ENCODE measurements around the gene ERC2. TPM values are rescaled to one million over a fixed set of nuclear protein-coding genes. Genes with fewer than 3 reads are reported as not detected.

ERC2 gene
- total RNA-seq, 1 donor from 2014 or later: 0.99 TPM

- DNase-seq: no peak
- no peak overlapping the region for H3K4me3 ChIP-seq
- H3K27me3 ChIP-seq (ENCODE audit: low read depth): peaks cover 3% of the 10 kb centered on the region
- intact Hi-C loops (cut with micrococcal nuclease): no loop called here
- no peaks in the 10 kb centered on the region for H3K36me3 ChIP-seq
- no peaks in the 10 kb centered on the region for H3K4me1 ChIP-seq
- H3K9me3 ChIP-seq (replicated peaks): no peaks in the 10 kb centered on the region
- H3K27ac ChIP-seq (replicated peaks): no peak overlapping the region
- TF ChIP-seq, protein P1, sequence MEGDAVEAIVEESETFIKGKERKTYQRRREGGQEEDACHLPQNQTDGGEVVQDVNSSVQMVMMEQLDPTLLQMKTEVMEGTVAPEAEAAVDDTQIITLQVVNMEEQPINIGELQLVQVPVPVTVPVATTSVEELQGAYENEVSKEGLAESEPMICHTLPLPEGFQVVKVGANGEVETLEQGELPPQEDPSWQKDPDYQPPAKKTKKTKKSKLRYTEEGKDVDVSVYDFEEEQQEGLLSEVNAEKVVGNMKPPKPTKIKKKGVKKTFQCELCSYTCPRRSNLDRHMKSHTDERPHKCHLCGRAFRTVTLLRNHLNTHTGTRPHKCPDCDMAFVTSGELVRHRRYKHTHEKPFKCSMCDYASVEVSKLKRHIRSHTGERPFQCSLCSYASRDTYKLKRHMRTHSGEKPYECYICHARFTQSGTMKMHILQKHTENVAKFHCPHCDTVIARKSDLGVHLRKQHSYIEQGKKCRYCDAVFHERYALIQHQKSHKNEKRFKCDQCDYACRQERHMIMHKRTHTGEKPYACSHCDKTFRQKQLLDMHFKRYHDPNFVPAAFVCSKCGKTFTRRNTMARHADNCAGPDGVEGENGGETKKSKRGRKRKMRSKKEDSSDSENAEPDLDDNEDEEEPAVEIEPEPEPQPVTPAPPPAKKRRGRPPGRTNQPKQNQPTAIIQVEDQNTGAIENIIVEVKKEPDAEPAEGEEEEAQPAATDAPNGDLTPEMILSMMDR (IDR thresholded peaks at IDR 0.05; ENCODE audit: borderline replicate concordance): no peak
Measured at GRCh38 chr3:55789516-55789915, 678.8 kb downstream of the ERC2 start.

GRCh38 chr3:55782807-55783206 is 685.5 kb downstream of the ERC2 start:
- Histone ChIP-seq H3K9me3 (replicated peaks) (no peaks in the 10 kb centered on the region), H3K36me3 (no peaks in the 10 kb centered on the region), H3K27ac (replicated peaks) (no peak overlapping the region), H3K4me3 (no peak overlapping the region), H3K4me1 (no peaks in the 10 kb centered on the region), H3K27me3 (ENCODE audit: low read depth) (peaks cover 39% of the 10 kb centered on the region)
- TF ChIP-seq, protein P1 (IDR thresholded peaks at IDR 0.05; ENCODE audit: borderline replicate concordance): no peak
- DNase-seq: no peak
- intact Hi-C loops (cut with micrococcal nuclease): no loop called here

DNA sequence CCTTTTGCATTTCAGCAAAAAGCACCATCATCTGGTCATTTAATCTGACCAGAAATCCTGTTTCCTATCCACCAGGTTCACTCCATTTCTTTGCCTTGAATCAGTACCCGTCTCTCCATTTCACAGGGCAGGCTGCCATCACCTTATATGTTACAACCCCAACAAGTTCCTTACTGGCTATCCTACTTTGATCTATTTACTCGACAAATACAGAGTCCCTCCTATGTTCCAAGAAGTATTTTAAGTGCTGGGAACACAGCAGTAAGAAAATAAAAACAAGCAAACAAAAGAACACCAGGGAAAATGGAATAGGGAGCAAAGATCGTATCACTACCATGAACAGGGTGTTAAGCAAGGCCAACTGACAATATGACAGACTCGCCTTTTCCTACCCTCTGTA is 685.9 kb downstream of the ERC2 start:
- Histone ChIP-seq H3K4me3 (no peak overlapping the region), H3K27ac (replicated peaks) (no peak overlapping the region), H3K36me3 (no peaks in the 10 kb centered on the region), H3K9me3 (replicated peaks) (no peaks in the 10 kb centered on the region), H3K27me3 (ENCODE audit: low read depth) (peaks cover 43% of the 10 kb centered on the region), H3K4me1 (no peaks in the 10 kb centered on the region)
- TF ChIP-seq, protein P1 (IDR thresholded peaks at IDR 0.05; ENCODE audit: borderline replicate concordance): no peak
- intact Hi-C loops (cut with micrococcal nuclease): no loop called here
- no peak for DNase-seq

GRCh38 chr3:55780913-55781312 is 687.4 kb downstream of the ERC2 start:
- no peak for DNase-seq
- H3K4me1 ChIP-seq: no peaks in the 10 kb centered on the region
- TF ChIP-seq, protein P1 (IDR thresholded peaks at IDR 0.05; ENCODE audit: borderline replicate concordance): no peak
- no peak overlapping the region for H3K4me3 ChIP-seq
- intact Hi-C loops (cut with micrococcal nuclease): no loop called here
- peaks cover 53% of the 10 kb centered on the region for H3K27me3 ChIP-seq (ENCODE audit: low read depth)
- no peak overlapping the region for H3K27ac ChIP-seq (replicated peaks)
- no peaks in the 10 kb centered on the region for H3K36me3 ChIP-seq
- H3K9me3 ChIP-seq (replicated peaks): no peaks in the 10 kb centered on the region

GRCh38 chr3:55779543-55779942 is 688.7 kb downstream of the ERC2 start:
- DNase-seq: no peak
- Histone ChIP-seq H3K36me3 (no peaks in the 10 kb centered on the region), H3K4me1 (no peaks in the 10 kb centered on the region), H3K27ac (replicated peaks) (no peak overlapping the region), H3K9me3 (replicated peaks) (no peaks in the 10 kb centered on the region), H3K27me3 (ENCODE audit: low read depth) (peaks cover 61% of the 10 kb centered on the region), H3K4me3 (no peak overlapping the region)
- intact Hi-C loops (cut with micrococcal nuclease): no loop called here
- TF ChIP-seq, protein P1 (IDR thresholded peaks at IDR 0.05; ENCODE audit: borderline replicate concordance): no peak
